ENCODE measurements around the gene CCDC197.
A peak's percentile ranks its signal among the peaks of the same experiment; 100 is the strongest.

Gene CCDC197

DNA sequence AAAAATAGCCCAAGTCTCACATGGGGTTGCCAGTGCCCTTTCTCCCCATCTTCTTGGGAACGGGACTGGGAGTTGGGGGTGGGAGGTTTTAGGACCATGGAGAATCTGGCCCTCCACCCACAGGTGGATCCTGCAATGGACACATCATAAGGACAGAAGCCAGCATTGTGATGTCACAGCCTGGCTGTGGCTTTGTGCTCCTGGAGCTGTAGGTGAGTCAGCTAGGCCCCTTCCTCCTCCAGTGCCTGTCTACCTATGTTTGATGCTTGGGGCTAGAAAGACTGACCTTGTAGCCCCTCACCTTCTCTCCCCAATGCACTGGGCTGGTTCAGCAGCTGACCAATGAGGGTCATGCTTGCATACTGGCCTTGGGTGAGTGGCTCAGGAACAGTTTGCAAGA is at the start of gene CCDC197:
TSS of gene CCDC197 (plus strand) at position 220 of the 400 bp plus-strand sequence. CDS start 831 bp downstream, outside the sequence.
- no peak for DNase-seq (ENCODE audit: low spot score)
- Histone ChIP-seq H3K4me3 (no peak within 1 kb of the TSS), H3K27ac (peak within 1 kb of the TSS in 1 of 2 donors; percentile 90)
- TF ChIP-seq, protein P1, sequence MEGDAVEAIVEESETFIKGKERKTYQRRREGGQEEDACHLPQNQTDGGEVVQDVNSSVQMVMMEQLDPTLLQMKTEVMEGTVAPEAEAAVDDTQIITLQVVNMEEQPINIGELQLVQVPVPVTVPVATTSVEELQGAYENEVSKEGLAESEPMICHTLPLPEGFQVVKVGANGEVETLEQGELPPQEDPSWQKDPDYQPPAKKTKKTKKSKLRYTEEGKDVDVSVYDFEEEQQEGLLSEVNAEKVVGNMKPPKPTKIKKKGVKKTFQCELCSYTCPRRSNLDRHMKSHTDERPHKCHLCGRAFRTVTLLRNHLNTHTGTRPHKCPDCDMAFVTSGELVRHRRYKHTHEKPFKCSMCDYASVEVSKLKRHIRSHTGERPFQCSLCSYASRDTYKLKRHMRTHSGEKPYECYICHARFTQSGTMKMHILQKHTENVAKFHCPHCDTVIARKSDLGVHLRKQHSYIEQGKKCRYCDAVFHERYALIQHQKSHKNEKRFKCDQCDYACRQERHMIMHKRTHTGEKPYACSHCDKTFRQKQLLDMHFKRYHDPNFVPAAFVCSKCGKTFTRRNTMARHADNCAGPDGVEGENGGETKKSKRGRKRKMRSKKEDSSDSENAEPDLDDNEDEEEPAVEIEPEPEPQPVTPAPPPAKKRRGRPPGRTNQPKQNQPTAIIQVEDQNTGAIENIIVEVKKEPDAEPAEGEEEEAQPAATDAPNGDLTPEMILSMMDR (IDR thresholded peaks at IDR 0.05), result no peak

DNA sequence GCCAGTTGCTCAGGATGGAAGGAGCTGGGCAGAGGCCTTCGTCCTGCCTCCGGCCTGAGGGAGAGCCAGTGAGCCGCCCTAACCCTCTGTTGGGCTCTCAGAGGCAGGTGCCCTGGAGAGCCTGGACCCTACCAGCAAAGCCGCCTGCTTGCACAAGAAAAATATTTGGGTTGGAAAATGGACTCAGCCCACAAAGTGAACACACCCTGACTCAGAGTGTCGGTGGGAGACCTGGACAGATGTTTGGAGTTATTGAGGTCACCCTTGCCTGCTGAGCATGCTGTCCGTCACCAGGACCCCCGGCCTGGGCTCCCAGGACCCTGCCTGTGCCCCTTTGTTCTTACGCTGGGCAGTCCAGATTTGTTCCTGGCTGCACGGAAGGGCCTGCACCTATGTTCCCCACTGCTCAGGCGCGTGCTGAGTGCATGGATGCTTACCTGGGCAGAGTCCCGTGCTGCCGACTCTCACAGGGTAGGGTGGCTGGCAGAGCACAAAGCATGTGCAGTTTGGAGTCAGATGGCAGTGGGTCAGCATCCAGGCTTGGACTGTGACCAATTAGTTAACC is 47.5 kb upstream of the CCDC197 start:
- TF ChIP-seq, protein P1 (IDR thresholded peaks at IDR 0.05), result no peak
- DNase-seq (ENCODE audit: low spot score), result no peak
- H3K27ac ChIP-seq, result no peak overlapping the region
- no peak overlapping the region for H3K4me3 ChIP-seq

DNA sequence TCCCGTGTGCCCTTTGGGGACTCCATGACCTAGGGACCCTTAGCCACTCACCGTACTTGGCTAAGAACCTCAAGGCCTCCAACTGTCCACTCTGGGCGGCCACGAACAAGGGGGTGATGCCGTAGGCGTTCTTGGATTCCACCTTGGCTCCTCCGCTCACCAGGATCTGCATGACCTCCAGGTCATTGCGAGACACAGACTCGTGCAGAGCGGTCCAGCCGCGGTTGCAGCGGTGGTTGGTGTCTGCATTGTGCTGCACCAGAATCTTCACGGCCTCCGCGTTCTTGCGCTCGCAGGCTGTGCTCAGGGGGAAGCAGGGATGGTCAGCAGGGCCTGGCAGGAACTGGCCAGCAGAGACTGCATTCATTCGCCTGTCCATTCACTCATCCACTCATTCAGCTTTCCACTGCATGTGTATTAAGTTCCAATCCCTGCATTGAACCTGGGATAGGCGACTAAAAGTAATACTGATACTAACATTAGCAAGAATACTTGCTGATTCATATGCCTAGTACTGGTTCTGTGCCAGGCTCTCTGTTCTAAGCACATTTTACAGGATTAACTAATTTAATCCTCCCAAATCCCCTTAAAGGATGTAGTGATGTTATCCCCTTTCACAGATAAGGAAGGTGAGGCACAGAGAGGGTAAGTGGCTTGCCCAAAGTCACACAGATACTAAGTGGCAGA is 46.0 kb upstream of the CCDC197 start:
- DNase-seq (ENCODE audit: low spot score), result no peak
- no peak overlapping the region for H3K4me3 ChIP-seq
- TF ChIP-seq, protein P1 (IDR thresholded peaks at IDR 0.05), result no peak
- H3K27ac ChIP-seq, result no peak overlapping the region

DNA sequence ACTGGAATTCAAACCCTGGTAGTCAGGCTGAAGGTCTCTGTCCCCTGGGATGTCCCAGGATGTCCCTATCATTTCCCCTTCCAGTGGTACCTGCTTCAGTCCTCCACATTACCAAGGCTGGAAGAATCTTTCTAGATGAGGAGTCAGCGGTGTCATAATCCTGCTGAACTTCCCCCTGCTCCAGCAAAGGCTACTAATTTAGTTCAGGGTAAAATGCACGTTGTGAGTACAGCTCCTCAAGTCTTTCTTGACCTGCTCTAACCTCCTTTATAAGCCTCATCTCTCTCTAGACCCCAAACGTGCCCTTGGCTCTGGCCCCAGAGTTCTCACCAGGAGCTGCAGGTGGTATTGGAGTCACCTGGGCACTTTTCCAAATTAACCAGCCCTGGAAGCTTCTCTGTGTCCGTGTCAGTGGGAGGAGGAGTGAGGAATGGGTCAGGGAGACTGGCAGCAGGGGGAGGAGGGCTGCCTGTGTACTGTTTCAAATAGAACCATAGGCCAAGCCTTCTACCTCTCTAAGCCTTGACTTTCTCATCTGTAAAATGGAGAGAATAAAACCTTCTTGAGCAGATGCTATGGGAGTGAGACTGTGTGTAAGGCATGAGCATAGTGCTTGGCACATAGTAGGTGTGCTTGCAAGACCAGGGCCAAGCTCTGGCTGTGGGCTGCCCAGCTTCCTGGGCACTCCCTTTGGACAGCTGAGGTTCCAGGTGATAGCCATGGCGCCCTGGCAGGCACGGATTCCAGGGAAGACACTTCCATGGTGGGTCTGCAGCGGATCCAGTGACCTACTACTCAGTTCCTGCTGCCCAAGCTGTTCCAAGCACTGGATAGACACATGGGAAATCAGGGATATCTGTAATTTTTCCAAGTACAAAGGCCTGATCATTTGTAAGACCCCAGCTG is 45.2 kb upstream of the CCDC197 start:
- DNase-seq (ENCODE audit: low spot score), result no peak
- no peak overlapping the region for H3K27ac ChIP-seq
- TF ChIP-seq, protein P1 (IDR thresholded peaks at IDR 0.05), result no peak
- H3K4me3 ChIP-seq, result no peak overlapping the region

DNA sequence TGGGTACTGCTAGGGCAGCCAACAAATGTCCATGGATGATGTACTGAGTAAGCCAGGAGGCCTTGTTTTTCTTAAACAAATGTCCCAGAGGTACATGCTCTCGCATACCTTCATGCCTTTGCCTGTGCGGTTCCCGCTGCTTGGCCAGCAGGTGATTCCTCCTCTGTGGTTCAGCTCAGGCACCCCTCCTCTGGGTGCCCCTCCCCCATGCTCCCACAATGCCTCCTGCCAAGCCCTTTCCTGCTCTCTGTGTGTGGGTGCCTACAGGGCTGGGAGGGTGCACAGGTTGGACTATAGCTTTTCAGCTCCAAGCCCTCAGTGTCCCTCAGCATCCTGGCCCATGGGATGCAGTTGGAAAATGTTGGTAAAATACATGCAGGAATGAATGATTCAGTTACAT is 44.3 kb upstream of the CCDC197 start:
- DNase-seq (ENCODE audit: low spot score), result no peak
- no peak overlapping the region for H3K4me3 ChIP-seq
- no peak overlapping the region for H3K27ac ChIP-seq
- TF ChIP-seq, protein P1 (IDR thresholded peaks at IDR 0.05), result no peak

DNA sequence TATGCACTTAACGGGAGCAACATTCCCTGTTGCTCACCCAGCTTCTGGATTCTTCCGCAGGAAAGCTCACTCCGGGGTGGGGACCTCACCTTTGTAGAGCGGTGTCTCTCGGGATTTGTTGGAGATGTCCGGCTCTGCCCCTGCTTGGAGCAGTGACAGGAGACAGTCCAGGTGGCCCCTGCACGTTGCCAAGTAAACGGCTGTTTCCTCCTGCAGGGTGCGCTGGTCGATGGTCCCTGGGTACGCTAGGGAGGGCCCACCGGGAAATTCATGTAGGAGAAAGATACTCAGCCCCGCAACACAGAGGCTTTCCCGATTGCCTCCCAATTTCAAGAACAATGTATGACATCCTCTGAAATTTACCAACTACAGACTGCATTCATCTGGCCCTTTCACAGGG is 43.8 kb upstream of the CCDC197 start:
- H3K27ac ChIP-seq, result no peak overlapping the region
- no peak overlapping the region for H3K4me3 ChIP-seq
- DNase-seq (ENCODE audit: low spot score), result no peak
- TF ChIP-seq, protein P1 (IDR thresholded peaks at IDR 0.05), result no peak
